GM23338 (cell line): ENCODE measurements around the gene BACH1. TPM values are rescaled to one million over a fixed set of nuclear protein-coding genes. Genes with fewer than 3 reads are reported as not detected.

ENCODE experiments used
- CREB1 ChIP-seq: fragments of 250-450 bp; sonication (Bioruptor Pico); IDR thresholded peaks from 2 replicates; pipeline ENCODE4 v1.5.0; 2020; ENCODE audit warnings: low read depth, mild to moderate bottlenecking, moderate library complexity
- EZH2phosphoT487 ChIP-seq: fragments of 200-600 bp; sonication (generic); IDR thresholded peaks from one replicate; pipeline ENCODE4 v1.8.1; 2018; ENCODE audit warnings: antibody characterized with exemption; ENCODE audit not compliant: unreplicated experiment
- JUNB ChIP-seq: IDR thresholded peaks from one replicate; pipeline ENCODE4 v1.6.1; 2016; ENCODE audit warnings: antibody characterized with exemption; ENCODE audit not compliant: unreplicated experiment
- STAT1 ChIP-seq: IDR thresholded peaks from one replicate; pipeline ENCODE4 v1.6.1; 2016; ENCODE audit warnings: antibody characterized with exemption; ENCODE audit not compliant: unreplicated experiment
- polyA plus RNA-seq: library from polyadenylated mRNA; unstranded; fragments of >200 nt; fragmentation: Nextera tagmentation; extraction: Ambion mirVana; gene quantifications from 2 replicates; pipeline ENCODE4 v1.2.1, GENCODE V29; 2016
- total RNA-seq: library from RNA; depleted of rRNA; stranded (reverse); fragments of >200 nt; shearing (Covaris generic); gene quantifications from 2 replicates; pipeline ENCODE4 v1.2.3, GENCODE V29; 2014
- TF ChIP-seq, protein P1 (sequence below): fragments of 250-450 bp; sonication (Bioruptor Pico); IDR thresholded peaks from 2 replicates; pipeline ENCODE4 v1.5.0; 2020; ENCODE audit warnings: mild to moderate bottlenecking, moderate library complexity
- TF ChIP-seq, protein P2 (sequence below), 2 experiments: fragments of 200-600 bp in 1 of 2; sonication (generic) in 1 of 2; conservative IDR thresholded peaks; 2 replicates each; pipeline versions ENCODE4 v1.5.1 to v1.6.1; 2016 to 2017; ENCODE audit warnings: antibody characterized with exemption in 2 of 2, low read depth in 2 of 2, mild to moderate bottlenecking in 2 of 2, moderate library complexity in 1 of 2
- TF ChIP-seq, protein P3 (sequence below): IDR thresholded peaks from one replicate; pipeline ENCODE4 v1.6.1; 2018; ENCODE audit warnings: antibody characterized with exemption; ENCODE audit not compliant: unreplicated experiment

BACH1 gene
- total and polyA plus RNA-seq, 2 experiments from 2014 or later, result 18.9 to 41.2 TPM

DNA sequence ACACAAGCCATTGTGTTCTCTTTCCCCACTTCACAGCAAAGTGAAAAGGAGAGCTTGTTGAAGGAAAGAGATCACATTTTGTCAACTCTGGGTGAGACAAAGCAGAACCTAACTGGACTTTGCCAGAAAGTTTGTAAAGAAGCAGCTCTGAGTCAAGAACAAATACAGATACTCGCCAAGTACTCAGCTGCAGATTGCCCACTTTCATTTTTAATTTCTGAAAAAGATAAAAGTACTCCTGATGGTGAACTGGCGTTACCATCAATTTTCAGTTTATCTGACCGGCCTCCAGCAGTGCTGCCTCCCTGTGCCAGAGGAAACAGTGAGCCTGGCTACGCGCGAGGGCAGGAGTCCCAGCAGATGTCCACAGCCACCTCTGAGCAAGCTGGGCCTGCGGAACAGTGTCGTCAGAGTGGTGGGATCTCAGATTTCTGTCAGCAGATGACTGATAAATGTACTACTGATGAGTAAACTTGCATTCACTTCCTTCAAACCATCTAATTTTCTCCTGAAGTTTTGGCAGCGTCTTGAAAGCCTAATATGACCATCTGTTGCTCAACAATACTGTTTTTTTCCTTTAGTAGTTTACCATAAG, 43.7 kb downstream of the BACH1 start (continued):
- TF ChIP-seq, protein P1, sequence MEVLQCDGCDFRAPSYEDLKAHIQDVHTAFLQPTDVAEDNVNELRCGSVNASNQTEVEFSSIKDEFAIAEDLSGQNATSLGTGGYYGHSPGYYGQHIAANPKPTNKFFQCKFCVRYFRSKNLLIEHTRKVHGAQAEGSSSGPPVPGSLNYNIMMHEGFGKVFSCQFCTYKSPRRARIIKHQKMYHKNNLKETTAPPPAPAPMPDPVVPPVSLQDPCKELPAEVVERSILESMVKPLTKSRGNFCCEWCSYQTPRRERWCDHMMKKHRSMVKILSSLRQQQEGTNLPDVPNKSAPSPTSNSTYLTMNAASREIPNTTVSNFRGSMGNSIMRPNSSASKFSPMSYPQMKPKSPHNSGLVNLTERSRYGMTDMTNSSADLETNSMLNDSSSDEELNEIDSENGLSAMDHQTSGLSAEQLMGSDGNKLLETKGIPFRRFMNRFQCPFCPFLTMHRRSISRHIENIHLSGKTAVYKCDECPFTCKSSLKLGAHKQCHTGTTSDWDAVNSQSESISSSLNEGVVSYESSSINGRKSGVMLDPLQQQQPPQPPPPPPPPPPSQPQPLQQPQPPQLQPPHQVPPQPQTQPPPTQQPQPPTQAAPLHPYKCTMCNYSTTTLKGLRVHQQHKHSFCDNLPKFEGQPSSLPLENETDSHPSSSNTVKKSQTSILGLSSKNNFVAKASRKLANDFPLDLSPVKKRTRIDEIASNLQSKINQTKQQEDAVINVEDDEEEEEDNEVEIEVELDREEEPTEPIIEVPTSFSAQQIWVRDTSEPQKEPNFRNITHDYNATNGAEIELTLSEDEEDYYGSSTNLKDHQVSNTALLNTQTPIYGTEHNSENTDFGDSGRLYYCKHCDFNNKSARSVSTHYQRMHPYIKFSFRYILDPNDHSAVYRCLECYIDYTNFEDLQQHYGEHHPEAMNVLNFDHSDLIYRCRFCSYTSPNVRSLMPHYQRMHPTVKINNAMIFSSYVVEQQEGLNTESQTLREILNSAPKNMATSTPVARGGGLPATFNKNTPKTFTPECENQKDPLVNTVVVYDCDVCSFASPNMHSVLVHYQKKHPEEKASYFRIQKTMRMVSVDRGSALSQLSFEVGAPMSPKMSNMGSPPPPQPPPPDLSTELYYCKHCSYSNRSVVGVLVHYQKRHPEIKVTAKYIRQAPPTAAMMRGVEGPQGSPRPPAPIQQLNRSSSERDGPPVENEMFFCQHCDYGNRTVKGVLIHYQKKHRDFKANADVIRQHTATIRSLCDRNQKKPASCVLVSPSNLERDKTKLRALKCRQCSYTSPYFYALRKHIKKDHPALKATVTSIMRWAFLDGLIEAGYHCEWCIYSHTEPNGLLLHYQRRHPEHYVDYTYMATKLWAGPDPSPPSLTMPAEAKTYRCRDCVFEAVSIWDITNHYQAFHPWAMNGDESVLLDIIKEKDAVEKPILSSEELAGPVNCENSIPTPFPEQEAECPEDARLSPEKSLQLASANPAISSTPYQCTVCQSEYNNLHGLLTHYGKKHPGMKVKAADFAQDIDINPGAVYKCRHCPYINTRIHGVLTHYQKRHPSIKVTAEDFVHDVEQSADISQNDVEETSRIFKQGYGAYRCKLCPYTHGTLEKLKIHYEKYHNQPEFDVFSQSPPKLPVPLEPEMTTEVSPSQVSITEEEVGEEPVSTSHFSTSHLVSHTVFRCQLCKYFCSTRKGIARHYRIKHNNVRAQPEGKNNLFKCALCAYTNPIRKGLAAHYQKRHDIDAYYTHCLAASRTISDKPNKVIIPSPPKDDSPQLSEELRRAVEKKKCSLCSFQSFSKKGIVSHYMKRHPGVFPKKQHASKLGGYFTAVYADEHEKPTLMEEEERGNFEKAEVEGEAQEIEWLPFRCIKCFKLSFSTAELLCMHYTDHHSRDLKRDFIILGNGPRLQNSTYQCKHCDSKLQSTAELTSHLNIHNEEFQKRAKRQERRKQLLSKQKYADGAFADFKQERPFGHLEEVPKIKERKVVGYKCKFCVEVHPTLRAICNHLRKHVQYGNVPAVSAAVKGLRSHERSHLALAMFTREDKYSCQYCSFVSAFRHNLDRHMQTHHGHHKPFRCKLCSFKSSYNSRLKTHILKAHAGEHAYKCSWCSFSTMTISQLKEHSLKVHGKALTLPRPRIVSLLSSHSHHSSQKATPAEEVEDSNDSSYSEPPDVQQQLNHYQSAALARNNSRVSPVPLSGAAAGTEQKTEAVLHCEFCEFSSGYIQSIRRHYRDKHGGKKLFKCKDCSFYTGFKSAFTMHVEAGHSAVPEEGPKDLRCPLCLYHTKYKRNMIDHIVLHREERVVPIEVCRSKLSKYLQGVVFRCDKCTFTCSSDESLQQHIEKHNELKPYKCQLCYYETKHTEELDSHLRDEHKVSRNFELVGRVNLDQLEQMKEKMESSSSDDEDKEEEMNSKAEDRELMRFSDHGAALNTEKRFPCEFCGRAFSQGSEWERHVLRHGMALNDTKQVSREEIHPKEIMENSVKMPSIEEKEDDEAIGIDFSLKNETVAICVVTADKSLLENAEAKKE (CRISPR knock-in tag), result no peak
- TF ChIP-seq, protein P2, sequence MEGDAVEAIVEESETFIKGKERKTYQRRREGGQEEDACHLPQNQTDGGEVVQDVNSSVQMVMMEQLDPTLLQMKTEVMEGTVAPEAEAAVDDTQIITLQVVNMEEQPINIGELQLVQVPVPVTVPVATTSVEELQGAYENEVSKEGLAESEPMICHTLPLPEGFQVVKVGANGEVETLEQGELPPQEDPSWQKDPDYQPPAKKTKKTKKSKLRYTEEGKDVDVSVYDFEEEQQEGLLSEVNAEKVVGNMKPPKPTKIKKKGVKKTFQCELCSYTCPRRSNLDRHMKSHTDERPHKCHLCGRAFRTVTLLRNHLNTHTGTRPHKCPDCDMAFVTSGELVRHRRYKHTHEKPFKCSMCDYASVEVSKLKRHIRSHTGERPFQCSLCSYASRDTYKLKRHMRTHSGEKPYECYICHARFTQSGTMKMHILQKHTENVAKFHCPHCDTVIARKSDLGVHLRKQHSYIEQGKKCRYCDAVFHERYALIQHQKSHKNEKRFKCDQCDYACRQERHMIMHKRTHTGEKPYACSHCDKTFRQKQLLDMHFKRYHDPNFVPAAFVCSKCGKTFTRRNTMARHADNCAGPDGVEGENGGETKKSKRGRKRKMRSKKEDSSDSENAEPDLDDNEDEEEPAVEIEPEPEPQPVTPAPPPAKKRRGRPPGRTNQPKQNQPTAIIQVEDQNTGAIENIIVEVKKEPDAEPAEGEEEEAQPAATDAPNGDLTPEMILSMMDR (conservative IDR thresholded peaks at IDR 0.05; ENCODE audit: low read depth in 2 of 2), result no peak
- TF ChIP-seq JUNB, result no peak
- no peak for TF ChIP-seq STAT1
- no peak for TF ChIP-seq EZH2phosphoT487
- no peak for TF ChIP-seq CREB1
- TF ChIP-seq, protein P3, sequence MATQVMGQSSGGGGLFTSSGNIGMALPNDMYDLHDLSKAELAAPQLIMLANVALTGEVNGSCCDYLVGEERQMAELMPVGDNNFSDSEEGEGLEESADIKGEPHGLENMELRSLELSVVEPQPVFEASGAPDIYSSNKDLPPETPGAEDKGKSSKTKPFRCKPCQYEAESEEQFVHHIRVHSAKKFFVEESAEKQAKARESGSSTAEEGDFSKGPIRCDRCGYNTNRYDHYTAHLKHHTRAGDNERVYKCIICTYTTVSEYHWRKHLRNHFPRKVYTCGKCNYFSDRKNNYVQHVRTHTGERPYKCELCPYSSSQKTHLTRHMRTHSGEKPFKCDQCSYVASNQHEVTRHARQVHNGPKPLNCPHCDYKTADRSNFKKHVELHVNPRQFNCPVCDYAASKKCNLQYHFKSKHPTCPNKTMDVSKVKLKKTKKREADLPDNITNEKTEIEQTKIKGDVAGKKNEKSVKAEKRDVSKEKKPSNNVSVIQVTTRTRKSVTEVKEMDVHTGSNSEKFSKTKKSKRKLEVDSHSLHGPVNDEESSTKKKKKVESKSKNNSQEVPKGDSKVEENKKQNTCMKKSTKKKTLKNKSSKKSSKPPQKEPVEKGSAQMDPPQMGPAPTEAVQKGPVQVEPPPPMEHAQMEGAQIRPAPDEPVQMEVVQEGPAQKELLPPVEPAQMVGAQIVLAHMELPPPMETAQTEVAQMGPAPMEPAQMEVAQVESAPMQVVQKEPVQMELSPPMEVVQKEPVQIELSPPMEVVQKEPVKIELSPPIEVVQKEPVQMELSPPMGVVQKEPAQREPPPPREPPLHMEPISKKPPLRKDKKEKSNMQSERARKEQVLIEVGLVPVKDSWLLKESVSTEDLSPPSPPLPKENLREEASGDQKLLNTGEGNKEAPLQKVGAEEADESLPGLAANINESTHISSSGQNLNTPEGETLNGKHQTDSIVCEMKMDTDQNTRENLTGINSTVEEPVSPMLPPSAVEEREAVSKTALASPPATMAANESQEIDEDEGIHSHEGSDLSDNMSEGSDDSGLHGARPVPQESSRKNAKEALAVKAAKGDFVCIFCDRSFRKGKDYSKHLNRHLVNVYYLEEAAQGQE, result no peak
